Measurements from ENCODE around the gene PIP4K2B.
A peak's percentile ranks its signal among the peaks of the same experiment; 100 is the strongest.

PIP4K2B gene

DNA sequence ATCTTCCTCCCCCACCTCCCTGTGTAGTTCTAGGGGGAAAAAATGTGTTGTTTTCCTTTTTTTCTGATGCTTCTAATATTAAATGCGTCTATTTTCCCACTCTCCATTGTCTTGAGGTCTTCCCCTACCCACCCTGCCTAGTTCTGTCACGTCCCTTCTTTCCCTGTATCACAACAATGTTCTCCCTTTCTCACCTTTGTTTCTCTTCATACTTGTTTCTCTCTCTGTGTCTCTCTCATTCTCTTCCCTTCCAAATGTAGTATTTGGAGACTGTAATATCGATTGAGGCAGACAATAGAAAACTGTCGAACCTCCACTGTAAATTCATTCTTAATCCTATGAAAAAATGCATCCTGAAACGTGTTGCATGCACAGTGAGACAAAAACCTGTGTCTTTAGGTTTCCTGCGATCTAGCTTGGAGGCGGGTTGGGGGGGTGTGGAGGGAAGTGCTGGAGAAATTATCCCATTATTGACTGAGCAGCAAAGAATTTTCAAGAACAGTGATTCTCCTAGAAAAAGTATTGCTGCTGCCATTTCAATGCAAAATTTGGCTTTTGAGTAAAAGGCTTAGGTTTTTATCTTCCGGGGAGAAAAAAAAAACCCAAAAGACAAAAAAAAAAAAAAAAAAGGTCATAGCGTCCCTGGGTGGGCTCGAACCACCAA is 48.1 kb downstream of the PIP4K2B start:
- no peak overlapping the region for H3K27ac ChIP-seq (replicated peaks)
- H3K4me3 ChIP-seq (replicated peaks; ENCODE audit: insufficient read depth, low read length) = peak overlapping the region; percentile 70
- H3K27me3 ChIP-seq (ENCODE audit: insufficient read depth, poor library complexity, severe bottlenecking) = peaks cover 40% of the 10 kb centered on the region
- TF ChIP-seq SPI1 (IDR thresholded peaks at IDR 0.05; ENCODE audit: borderline replicate concordance, low read depth) (0 out of 2 replicates have a peak, but pooled peaks have one; percentile 21), POLR2AphosphoS5 (IDR thresholded peaks at IDR 0.05; ENCODE audit: low read depth) (no peak)
- no peak for DNase-seq (ENCODE audit: low read depth in 1 of 2, low spot score in 1 of 2)

DNA sequence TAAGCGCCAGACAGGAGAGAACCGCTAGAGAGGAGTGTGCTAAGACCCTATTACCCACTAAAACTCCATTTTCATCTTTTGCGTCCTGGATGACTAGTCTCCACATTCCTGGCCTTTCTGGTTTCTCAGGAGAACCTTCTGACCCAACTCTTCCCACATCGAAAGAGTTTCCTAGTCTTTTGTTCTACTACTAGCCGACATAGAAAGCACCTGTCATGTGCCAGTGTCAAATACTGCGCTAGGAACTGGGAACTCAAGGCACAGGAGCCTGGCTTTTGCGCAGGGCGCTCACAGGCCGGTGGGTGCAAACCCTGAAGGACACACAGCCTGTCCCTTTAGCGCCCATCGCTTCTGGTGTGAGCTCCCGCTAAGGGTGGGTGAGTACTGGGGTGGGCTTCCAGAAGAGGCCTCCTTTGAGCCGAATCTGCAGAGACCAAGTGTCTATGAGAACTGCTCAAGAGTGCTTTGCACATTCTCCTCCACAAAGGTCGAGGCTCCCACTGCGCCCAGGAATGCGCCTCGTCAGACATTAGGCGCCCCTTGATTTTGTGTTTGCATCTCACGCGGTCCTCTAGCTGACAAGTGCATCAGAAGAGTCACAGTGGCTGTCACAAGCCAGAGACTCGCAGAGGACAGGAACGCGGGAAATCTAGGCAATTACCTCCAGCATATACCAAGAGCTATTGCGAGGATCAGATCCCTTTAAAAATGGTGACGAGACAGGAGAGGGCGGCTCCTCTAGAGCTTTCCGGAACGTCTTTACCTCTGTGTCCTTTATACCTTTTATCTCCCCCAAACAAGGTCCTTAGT is 48.8 kb downstream of the PIP4K2B start:
- Histone ChIP-seq H3K4me3 (replicated peaks; ENCODE audit: insufficient read depth, low read length) (peak overlapping the region; percentile 70), H3K27me3 (ENCODE audit: insufficient read depth, poor library complexity, severe bottlenecking) (peaks cover 41% of the 10 kb centered on the region), H3K27ac (replicated peaks) (no peak overlapping the region)
- TF ChIP-seq, protein P1, sequence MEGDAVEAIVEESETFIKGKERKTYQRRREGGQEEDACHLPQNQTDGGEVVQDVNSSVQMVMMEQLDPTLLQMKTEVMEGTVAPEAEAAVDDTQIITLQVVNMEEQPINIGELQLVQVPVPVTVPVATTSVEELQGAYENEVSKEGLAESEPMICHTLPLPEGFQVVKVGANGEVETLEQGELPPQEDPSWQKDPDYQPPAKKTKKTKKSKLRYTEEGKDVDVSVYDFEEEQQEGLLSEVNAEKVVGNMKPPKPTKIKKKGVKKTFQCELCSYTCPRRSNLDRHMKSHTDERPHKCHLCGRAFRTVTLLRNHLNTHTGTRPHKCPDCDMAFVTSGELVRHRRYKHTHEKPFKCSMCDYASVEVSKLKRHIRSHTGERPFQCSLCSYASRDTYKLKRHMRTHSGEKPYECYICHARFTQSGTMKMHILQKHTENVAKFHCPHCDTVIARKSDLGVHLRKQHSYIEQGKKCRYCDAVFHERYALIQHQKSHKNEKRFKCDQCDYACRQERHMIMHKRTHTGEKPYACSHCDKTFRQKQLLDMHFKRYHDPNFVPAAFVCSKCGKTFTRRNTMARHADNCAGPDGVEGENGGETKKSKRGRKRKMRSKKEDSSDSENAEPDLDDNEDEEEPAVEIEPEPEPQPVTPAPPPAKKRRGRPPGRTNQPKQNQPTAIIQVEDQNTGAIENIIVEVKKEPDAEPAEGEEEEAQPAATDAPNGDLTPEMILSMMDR (IDR thresholded peaks at IDR 0.05; ENCODE audit: insufficient read depth, low read length) = no peak
- TF ChIP-seq, protein P2, sequence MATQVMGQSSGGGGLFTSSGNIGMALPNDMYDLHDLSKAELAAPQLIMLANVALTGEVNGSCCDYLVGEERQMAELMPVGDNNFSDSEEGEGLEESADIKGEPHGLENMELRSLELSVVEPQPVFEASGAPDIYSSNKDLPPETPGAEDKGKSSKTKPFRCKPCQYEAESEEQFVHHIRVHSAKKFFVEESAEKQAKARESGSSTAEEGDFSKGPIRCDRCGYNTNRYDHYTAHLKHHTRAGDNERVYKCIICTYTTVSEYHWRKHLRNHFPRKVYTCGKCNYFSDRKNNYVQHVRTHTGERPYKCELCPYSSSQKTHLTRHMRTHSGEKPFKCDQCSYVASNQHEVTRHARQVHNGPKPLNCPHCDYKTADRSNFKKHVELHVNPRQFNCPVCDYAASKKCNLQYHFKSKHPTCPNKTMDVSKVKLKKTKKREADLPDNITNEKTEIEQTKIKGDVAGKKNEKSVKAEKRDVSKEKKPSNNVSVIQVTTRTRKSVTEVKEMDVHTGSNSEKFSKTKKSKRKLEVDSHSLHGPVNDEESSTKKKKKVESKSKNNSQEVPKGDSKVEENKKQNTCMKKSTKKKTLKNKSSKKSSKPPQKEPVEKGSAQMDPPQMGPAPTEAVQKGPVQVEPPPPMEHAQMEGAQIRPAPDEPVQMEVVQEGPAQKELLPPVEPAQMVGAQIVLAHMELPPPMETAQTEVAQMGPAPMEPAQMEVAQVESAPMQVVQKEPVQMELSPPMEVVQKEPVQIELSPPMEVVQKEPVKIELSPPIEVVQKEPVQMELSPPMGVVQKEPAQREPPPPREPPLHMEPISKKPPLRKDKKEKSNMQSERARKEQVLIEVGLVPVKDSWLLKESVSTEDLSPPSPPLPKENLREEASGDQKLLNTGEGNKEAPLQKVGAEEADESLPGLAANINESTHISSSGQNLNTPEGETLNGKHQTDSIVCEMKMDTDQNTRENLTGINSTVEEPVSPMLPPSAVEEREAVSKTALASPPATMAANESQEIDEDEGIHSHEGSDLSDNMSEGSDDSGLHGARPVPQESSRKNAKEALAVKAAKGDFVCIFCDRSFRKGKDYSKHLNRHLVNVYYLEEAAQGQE (IDR thresholded peaks at IDR 0.05; ENCODE audit: insufficient replicate concordance, low read depth) = no peak
- no peak for DNase-seq (ENCODE audit: low read depth in 1 of 2, low spot score in 1 of 2)

DNA sequence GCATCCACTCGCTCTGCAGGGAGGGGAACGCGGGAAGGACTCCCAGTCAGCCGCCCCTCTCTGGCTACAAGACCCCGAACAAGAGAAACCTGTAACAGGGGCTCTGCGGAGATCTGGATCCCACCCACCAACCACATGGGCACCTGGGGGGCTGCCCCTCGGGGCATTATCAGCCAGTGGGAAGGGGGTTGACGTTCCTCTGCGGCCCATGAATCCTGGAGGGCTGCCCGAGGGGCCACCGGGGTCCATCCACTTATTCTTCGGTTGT is 49.4 kb downstream of the PIP4K2B start:
- H3K4me3 ChIP-seq (replicated peaks; ENCODE audit: insufficient read depth, low read length) = peak overlapping the region; percentile 52

More for the DNA sequence above, 49.4 kb downstream of the PIP4K2B start:
- TF ChIP-seq GABPA (IDR thresholded peaks at IDR 0.05; ENCODE audit: low read depth) = no peak
- no peak for TF ChIP-seq POLR2AphosphoS5 (IDR thresholded peaks at IDR 0.05; ENCODE audit: low read depth)
- no peak for TF ChIP-seq SPI1 (IDR thresholded peaks at IDR 0.05; ENCODE audit: borderline replicate concordance, low read depth)
- TF ChIP-seq, protein P2 (IDR thresholded peaks at IDR 0.05; ENCODE audit: insufficient replicate concordance, low read depth) = no peak
- TF ChIP-seq, protein P1 (IDR thresholded peaks at IDR 0.05; ENCODE audit: insufficient read depth, low read length) = no peak
- Histone ChIP-seq H3K27me3 (ENCODE audit: insufficient read depth, poor library complexity, severe bottlenecking) (peaks cover 42% of the 10 kb centered on the region), H3K27ac (replicated peaks) (no peak overlapping the region)
- DNase-seq (ENCODE audit: low read depth in 1 of 2, low spot score in 1 of 2) = no peak
